HG03460 (cell line): ENCODE data around the gene RPL28.
A peak's percentile ranks its signal among the peaks of the same experiment; 100 is the strongest.
"Not testable (repeated sequence)": the region's sequence is repeated elsewhere in the genome, so short reads cannot be mapped to it uniquely, and the experiment has no call there.

Experiments used
- ATAC-seq: cut with Tn5 transposase; IDR thresholded peaks from one replicate; pipeline ENCODE4 v1.9.1; 2021; ENCODE audit not compliant: unreplicated experiment

RPL28 gene

GRCh38 chr19:55391191-55391670 is 5.5 kb downstream of the RPL28 start:
- ATAC-seq: no peak

- ATAC-seq: no peak
Measured at GRCh38 chr19:55391702-55392615, 6.2 kb downstream of the RPL28 start.

GRCh38 chr19:55392820-55393761 is 7.4 kb downstream of the RPL28 start:
- ATAC-seq: no peak

- no peak for ATAC-seq
Measured at GRCh38 chr19:55398200-55398925, 12.6 kb downstream of the RPL28 start.

GRCh38 chr19:55400281-55401087 is 14.8 kb downstream of the RPL28 start:
- no peak for ATAC-seq

- not testable (repeated sequence) for ATAC-seq
Measured at GRCh38 chr19:55401390-55401789, 15.7 kb downstream of the RPL28 start.

- no peak for ATAC-seq
Measured at GRCh38 chr19:55402509-55402908, 16.8 kb downstream of the RPL28 start.

GRCh38 chr19:55405638-55406037 is 19.9 kb downstream of the RPL28 start:
- no peak for ATAC-seq

GRCh38 chr19:55406091-55406825 is 20.5 kb downstream of the RPL28 start:
- no peak for ATAC-seq

- peak; percentile 3 for ATAC-seq
Measured at GRCh38 chr19:55406826-55407549, 21.3 kb downstream of the RPL28 start.

GRCh38 chr19:55407550-55407799 is 21.7 kb downstream of the RPL28 start, which contains the start of gene UBE2S:
Gene UBE2S, minus strand, starts transcription at chr19:55407788. Its CDS starts 199 bp downstream, at chr19:55407589.
- ATAC-seq: not testable (repeated sequence)

GRCh38 chr19:55407800-55408532 is 22.2 kb downstream of the RPL28 start:
- peak; percentile 81 for ATAC-seq

- no peak for ATAC-seq
Measured at GRCh38 chr19:55408533-55408872, 22.8 kb downstream of the RPL28 start.

GRCh38 chr19:55409179-55409578 is 23.4 kb downstream of the RPL28 start:
- not testable (repeated sequence) for ATAC-seq

GRCh38 chr19:55410168-55410567 is 24.4 kb downstream of the RPL28 start:
- ATAC-seq: no peak

GRCh38 chr19:55418185-55418584 is 32.5 kb downstream of the RPL28 start:
- ATAC-seq: no peak

- no peak for ATAC-seq
Measured at GRCh38 chr19:55419103-55419502, 33.4 kb downstream of the RPL28 start.

- ATAC-seq: no peak
Measured at GRCh38 chr19:55419624-55420236, 34.0 kb downstream of the RPL28 start.
